IMR-90 (cell line): Measurements from ENCODE around the gene COX7A2L.
"Not testable (repeated sequence)": the region's sequence is repeated elsewhere in the genome, so short reads cannot be mapped to it uniquely, and the experiment has no call there.

Experiments
- CEBPB ChIP-seq: IDR thresholded peaks from 2 replicates; pipeline ENCODE4 v1.6.1; 2012; ENCODE audit warnings: low read depth, low read length, improper control_type of control experiment
- FOS ChIP-seq: fragments of 150-350 bp; IDR thresholded peaks from 2 replicates; pipeline ENCODE4 v1.6.1; 2016; ENCODE audit warnings: low read depth, low read length
- MAFK ChIP-seq: IDR thresholded peaks from 2 replicates; pipeline ENCODE4 v1.6.1; 2012; ENCODE audit warnings: low read depth, low read length, improper control_type of control experiment
- MAZ ChIP-seq: IDR thresholded peaks from 2 replicates; pipeline ENCODE4 v1.6.1; 2012; ENCODE audit warnings: low read depth, mild to moderate bottlenecking, low read length, improper control_type of control experiment, moderate library complexity, borderline replicate concordance
- MXI1 ChIP-seq: IDR thresholded peaks from 2 replicates; pipeline ENCODE4 v1.6.1; 2012; ENCODE audit warnings: low read depth, mild to moderate bottlenecking, low read length, moderate library complexity, borderline replicate concordance
- POLR2A ChIP-seq: IDR thresholded peaks from 2 replicates; pipeline ENCODE4 v1.6.1; 2012; ENCODE audit warnings: mild to moderate bottlenecking, low read depth, low read length
- RCOR1 ChIP-seq: IDR thresholded peaks from 2 replicates; pipeline ENCODE4 v1.6.1; 2012; ENCODE audit warnings: mild to moderate bottlenecking, low read length, improper control_type of control experiment; ENCODE audit not compliant: insufficient replicate concordance
- TF ChIP-seq, protein P1 (sequence below): conservative IDR thresholded peaks from 2 replicates; pipeline ENCODE4 v1.5.1; 2012; ENCODE audit warnings: mild to moderate bottlenecking, low read depth, low read length, improper control_type of control experiment

DNA sequence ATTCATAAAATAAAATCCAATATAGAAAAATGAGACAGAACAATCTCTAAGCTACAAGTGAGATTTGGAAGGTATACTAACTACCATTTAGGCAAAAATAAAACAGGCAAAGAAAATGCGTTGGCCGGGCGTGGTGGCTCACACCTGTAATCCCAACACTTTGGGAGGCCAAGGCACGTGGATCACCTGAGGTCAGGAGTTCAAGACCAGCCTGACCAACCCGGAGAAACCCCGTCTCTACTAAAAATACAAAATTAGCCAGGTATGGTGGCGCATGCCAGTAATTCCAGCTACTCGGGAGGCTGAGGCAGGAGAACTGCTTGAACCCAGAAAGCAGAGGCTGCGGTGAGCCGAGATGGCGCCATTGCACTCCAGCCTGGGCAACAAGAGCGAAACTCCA, 13.5 kb downstream of the COX7A2L start:
- TF ChIP-seq, protein P1, sequence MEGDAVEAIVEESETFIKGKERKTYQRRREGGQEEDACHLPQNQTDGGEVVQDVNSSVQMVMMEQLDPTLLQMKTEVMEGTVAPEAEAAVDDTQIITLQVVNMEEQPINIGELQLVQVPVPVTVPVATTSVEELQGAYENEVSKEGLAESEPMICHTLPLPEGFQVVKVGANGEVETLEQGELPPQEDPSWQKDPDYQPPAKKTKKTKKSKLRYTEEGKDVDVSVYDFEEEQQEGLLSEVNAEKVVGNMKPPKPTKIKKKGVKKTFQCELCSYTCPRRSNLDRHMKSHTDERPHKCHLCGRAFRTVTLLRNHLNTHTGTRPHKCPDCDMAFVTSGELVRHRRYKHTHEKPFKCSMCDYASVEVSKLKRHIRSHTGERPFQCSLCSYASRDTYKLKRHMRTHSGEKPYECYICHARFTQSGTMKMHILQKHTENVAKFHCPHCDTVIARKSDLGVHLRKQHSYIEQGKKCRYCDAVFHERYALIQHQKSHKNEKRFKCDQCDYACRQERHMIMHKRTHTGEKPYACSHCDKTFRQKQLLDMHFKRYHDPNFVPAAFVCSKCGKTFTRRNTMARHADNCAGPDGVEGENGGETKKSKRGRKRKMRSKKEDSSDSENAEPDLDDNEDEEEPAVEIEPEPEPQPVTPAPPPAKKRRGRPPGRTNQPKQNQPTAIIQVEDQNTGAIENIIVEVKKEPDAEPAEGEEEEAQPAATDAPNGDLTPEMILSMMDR: not testable (repeated sequence)
- TF ChIP-seq FOS, POLR2A, MAFK, CEBPB, MXI1, MAZ, RCOR1: not testable (repeated sequence)
